AG08395 (cell line): ENCODE measurements around the gene RNF213.
"Not testable (repeated sequence)": the region's sequence is repeated elsewhere in the genome, so short reads cannot be mapped to it uniquely, and the experiment has no call there.

Experiments
- DNase-seq: peaks from one replicate; pipeline ENCODE4 v3.0.0; 2012; ENCODE audit warnings: mixed read lengths, low spot score

Gene RNF213

DNA sequence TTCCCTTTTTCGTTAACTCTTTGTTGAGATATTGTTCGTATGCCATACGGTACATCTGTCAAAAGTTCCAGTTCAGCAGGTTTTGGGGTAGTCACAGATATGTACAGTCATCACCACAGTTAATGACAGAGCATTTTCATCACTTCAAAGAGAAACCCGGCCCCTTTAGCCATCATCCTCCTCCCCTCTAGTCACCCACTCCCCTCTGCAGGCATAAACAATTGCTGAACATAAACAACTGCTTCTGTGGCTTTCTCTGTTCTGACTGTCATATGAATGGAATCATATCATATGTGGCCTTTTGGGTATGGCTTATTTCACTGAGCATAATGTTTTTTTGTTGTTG lies 59.3 kb downstream of the RNF213 start:
- DNase-seq = no peak

DNA sequence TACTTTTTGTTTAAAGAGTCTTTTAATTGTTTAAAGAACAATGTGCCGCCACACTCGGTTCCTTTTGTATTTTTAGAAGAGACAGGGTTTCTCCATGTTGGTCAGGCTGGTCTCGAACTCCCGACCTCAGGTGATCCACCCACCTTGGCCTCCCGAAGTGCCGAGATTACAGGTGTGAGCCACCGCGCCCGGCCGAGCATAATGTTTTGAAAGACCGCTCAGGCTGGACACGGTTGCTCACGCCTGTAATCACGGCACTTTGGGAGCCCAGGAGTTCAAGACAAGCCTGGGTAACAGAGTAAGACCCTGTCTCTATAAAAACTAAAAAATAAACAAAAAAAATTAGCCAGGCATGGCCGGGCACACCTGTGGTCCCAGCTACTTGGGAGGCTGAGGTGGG lies 59.8 kb downstream of the RNF213 start:
- no peak for DNase-seq

DNA sequence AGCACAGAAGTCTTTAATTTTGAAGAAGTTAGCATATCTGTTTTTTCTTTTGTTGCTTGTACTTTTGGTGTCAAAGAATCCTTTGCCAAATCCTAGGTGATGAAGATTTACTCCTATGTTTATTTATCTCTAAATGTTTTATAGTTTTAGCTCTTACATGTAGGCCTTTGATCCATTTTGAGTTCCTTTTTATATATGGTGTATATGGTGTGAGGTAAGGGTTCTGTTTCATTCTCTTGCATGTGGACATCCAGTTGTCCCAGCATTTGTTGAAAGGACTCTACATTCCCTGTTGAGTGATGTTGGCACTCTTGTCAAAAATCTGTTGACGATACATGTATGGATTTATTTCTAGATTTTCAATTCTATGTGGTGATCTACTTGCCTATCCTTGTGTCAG lies 62.2 kb downstream of the RNF213 start:
- no peak for DNase-seq

DNA sequence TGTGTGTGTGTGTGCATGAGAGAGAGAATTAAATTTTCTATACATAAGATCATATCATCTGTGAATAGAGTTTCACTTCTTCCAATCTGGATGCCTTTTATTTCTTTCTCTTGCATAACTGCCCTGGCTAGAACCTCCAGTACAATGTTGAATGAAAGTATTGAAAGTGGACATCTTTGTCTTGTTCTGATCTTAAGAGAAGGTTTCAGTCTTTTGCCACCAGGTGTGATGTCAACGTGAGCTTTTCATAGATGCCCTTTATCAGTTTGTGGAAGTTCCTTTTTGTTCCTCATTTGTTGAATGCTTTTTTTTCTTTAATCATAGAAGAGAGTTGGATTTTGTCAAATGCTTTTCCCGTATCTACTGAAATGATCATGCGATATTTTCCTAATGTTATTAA lies 63.3 kb downstream of the RNF213 start:
- no peak for DNase-seq

DNA sequence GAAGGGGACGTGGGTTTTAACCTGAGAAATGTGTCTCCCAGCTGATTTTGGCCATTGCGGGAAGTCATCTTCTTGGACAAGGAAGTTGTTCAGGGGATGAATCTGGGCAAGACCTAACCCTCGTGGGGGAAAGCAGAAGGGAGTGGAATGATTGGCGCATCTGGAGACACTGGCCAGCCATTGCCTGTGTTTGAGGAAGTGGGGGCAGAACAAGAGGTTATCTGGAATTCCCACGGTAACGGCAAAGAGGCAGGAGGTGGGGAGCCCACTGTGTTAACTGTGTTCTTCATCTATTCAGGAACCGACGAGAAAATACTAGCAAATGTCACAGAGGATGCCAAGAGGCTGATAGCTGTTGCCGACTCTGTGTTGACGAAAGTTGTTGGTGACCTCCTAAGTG lies 66.9 kb downstream of the RNF213 start:
- no peak for DNase-seq

DNA sequence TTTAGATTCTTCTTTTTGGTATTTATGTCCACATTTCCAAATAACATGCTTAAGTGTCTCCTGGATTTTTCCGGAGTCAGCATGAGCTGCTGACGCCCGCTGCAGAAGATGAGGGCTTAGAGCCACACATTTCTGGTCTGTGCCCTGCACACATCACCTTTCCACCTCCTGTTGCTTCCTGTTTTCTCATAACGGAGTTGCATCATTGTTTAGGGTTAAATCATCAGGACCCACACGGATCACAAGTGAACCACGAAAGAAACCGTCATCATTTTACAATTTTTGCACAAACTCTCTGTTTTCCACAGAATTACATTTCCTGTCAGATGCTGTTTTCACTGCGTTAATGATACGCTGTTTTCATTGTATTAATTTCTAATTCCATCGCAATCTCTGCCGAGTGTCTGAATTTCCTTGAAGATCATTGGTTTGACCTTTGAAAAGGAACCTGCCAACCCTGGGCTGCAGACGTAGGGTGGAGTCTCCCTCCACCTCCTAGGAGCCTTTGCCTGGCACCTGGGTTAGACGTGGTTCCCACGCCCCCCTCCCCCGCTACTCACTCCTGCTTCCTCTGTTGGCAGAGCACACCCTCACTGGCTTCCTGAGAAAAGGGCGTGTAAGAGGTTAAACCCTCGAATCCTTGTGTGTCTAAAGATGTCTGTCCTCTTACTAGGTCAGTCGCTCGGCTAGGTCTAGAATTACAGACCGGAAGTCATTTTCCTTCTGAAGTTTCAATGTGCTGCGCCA lies 68.2 kb downstream of the RNF213 start:
- no peak for DNase-seq

DNA sequence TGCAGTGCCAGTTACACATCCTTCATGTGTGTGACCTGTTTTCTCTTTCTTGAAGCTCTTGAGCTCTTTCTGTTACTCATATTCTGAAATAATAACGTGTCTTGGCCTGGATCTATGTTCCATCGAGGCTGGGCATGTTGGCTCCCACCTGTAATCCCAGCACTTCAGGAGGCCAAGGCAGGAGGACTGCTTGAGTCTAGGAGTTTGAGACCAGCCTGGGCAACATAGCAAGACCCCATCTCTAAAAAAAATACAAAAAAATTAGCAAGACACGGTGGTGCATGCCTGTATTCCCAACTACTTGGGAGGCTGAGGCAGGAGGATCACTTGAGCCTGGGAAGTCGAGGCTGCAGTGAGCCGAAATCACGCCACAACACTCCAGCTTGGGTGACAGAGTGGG lies 68.8 kb downstream of the RNF213 start:
- DNase-seq = not testable (repeated sequence)

DNA sequence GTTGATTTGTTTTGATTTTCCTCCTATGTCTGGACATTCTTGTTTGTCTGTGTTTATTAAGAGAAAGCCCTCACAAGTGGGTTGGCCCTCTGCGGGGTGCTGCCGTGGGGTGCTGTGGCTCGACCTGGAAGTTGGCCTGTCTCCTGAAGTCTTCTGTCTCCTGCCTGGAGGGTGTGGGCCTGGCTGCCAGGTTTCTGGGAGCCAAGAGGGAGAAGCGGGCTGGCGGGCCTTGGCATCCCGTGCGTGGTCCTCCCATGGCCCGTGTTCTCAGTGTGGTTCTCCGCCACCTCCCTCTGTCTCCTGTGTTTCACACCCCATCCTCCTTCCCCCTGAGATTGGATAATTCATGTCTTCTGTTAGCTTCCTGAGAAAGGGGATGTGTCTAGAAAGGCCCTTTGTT lies 69.6 kb downstream of the RNF213 start:
- DNase-seq = no peak

DNA sequence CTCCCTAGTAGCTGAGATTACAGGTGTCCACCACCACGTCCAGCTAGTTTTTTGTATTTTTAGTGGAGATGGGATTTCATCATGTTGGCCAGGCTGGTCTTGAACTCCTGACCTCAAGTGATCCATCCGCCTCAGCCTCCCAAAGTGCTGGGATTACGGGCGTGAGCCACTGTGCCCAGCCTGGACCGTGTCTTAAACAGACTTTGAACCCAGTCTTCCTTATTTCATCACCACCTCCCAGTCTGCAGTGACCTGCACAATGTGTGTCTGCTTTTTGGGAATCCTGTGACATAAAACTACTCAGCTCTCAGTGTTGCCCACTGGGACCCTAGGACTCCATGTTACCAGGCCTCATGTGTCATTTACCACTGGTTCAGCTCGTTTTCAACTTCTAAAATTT lies 70.3 kb downstream of the RNF213 start:
- DNase-seq = not testable (repeated sequence)

DNA sequence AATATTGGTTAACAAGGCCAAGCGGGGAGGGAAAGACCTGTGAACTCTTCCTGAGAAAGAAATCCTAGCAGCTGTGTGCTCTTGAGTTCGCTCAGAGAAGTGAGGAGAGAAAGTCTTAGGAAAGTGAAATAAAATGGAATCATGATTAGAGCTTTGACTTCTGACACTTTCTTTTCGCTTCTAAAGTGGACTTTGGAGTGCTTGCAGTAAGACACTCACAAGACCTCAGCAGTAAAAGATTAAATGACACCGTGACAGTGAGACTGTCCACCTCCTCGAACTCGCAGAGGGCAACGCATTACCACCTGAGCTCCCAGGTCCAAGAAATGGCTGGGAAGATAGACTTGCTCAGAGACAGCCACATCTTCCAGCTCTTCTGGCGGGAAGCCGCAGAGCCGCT lies 71.2 kb downstream of the RNF213 start:
- no peak for DNase-seq

DNA sequence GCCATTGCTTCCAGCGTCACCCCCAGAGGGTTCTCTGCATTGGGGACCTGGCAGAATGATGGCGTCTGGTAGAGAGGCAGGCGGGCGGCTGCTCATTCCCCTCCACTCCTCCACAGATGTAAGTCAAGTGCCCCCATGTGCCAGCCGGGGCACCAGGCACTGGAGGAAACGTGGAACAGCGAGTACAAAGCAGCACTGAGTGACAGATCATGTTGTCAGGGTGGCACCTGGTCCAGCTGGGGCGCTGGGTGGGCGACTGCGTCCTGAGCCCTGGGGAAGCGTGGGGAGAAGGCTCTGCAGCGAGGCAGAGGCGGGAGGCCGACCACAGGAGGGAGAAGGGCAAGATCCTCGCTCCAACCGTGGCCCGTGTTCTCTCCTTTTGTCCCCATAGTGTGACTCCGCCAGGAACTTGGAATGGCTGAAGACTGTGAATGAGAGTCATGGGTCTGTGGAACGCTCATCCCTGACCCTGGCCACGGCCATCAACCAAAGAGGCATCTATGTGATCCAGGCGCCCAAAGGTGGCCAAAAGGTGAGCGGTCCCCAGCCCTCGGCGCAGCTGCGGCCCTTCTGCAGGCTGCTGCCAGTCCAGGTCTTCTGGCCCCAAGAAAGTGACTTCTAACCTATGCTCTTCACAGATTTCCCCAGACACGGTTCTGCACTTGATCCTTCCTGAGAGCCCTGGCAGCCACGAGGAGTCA lies 76.7 kb downstream of the RNF213 start:
- DNase-seq = no peak

DNA sequence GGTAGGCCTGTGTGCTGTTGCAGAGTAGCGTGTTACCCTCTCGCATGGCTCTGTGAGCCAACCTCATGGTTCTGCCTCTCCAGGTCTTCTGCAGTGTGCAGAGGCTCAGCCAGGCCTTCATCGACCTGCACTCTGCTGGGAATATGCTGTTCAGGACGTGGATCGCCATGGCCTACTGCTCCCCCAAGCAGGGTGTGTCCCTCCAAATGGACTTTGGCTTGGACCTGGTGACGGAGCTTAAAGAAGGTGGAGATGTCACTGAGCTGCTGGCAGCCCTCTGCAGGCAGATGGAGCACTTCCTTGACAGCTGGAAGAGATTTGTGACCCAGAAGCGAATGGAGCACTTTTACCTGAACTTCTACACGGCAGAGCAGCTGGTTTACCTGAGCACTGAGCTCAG lies 78.5 kb downstream of the RNF213 start:
- DNase-seq = no peak

DNA sequence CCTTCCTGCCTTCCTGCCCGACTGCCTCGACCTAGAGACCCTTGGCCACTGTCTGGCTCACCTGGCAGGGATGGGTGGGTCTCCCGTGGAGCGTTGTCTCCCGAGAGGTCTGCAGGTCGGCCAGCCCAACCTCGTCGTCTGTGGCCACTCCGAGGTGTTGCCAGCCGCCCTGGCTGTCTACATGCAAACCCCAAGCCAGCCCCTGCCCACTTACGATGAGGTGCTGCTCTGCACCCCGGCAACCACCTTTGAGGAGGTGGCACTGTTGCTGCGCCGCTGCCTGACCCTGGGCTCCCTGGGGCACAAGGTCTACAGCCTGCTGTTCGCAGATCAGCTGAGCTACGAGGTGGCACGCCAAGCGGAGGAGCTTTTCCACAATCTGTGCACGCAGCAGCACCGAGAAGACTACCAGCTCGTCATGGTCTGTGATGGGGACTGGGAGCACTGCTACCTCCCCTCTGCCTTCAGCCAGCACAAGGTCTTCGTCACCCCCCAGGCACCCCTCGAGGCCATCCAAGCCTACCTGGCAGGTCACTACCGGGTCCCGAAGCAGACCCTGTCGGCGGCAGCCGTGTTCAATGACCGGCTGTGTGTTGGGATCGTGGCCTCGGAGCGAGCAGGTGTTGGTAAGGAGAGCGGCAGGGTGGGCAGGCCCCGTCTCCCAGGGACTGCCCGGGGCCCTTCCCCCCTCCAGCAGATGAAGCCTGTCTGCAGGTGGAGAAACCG lies 79.2 kb downstream of the RNF213 start:
- no peak for DNase-seq

DNA sequence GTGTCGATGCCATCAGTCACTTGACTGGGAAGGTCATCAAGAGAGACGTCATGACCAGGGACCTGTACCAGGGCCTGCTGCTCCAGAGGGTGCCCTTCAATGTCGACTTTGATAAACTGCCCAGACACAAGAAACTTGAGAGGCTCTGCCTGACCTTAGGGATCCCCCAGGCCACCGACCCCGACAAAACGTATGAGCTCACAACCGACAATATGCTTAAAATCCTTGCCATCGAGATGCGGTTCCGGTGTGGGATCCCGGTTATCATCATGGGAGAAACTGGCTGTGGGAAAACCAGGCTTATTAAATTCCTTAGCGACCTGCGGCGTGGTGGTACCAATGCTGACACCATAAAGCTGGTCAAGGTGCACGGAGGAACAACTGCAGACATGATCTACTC lies 84.7 kb downstream of the RNF213 start:
- no peak for DNase-seq

DNA sequence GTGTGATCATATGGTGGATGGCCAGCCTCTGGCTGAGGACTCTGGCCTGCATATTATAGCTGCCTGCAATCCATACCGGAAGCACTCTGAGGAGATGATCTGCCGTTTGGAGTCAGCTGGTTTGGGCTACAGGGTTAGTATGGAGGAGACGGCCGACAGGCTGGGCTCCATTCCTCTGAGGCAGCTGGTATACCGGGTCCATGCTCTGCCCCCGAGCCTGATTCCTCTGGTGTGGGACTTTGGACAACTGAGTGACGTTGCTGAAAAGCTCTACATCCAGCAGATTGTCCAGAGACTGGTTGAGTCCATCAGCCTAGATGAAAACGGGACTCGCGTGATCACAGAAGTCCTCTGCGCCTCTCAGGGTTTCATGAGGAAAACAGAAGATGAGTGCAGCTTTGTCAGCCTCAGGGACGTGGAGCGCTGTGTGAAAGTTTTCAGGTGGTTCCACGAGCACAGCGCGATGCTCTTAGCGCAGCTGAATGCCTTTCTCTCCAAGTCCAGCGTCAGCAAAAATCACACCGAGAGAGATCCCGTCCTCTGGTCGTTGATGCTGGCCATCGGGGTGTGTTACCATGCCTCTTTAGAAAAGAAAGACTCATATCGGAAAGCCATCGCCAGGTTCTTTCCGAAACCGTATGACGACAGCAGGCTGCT lies 85.3 kb downstream of the RNF213 start:
- no peak for DNase-seq

DNA sequence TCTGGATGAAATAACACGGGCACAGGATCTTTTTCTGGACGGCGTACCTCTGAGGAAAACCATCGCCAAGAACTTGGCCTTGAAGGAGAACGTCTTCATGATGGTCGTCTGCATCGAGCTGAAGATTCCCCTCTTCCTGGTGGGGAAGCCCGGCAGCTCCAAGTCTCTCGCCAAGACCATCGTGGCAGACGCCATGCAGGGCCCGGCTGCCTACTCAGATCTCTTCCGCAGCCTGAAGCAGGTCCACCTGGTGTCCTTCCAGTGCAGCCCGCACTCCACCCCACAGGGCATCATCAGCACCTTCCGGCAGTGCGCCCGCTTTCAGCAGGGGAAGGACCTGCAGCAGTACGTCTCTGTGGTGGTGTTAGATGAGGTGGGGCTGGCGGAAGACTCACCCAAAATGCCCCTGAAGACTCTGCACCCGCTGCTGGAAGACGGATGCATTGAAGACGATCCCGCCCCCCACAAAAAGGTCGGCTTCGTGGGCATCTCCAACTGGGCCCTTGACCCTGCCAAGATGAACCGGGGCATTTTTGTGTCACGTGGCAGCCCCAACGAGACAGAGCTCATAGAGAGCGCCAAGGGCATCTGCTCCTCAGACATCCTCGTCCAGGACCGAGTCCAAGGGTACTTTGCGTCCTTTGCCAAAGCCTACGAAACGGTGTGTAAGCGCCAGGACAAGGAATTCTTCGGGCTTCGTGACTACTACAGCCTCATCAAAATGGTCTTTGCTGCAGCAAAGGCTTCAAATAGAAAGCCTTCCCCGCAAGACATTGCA lies 86.0 kb downstream of the RNF213 start:
- no peak for DNase-seq

DNA sequence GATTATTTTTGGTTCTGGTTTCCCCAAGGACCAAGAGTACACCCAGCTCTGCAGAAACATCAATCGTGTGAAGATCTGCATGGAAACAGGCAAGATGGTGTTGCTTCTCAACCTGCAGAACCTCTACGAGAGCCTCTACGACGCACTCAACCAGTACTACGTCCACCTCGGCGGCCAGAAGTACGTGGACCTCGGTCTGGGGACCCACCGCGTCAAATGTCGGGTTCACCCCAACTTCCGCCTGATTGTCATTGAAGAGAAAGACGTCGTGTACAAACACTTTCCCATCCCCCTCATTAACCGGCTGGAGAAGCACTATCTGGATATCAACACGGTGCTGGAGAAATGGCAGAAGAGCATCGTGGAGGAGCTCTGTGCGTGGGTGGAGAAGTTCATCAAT lies 86.9 kb downstream of the RNF213 start:
- no peak for DNase-seq

DNA sequence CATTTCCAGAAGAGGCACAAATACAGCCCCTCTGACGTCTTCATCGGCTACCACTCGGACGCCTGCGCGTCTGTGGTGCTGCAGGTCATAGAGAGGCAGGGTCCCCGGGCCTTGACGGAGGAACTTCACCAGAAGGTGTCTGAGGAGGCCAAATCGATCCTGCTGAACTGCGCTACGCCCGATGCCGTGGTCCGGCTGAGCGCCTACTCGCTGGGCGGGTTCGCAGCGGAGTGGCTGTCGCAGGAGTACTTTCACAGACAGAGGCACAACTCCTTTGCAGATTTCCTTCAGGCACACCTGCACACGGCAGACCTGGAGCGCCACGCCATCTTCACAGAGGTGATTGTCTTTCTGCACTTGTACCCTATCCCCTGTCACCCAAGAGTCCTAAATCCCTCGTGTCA lies 87.3 kb downstream of the RNF213 start:
- no peak for DNase-seq

DNA sequence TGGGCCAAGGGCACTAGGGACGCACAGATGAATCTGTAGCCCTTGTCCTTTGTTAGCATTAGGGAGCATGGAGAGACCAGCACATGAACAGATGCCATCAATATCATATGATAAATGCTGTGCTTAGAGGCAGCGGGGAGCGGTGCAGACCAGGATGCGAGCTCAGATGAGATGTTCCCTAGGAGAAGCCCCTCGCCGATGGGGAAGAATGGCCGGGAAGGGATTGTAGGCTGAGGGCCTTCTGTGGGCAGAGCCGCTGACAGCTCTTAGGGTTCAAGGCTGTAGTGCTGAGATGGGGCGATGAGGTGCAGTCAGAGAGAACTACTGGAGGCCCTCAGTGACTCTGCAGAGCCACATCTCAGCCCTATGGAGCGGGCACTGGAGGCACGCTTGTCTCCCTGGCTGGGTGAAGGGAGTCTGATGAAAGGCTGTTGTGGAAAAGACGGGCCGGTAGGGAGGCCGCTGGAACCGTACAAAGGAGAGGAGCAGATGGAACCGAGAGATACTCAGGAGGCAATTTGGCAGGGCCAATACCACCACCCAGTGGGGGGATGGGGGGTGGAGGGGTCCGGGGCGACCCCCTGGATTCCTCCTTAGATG lies 88.0 kb downstream of the RNF213 start:
- no peak for DNase-seq

DNA sequence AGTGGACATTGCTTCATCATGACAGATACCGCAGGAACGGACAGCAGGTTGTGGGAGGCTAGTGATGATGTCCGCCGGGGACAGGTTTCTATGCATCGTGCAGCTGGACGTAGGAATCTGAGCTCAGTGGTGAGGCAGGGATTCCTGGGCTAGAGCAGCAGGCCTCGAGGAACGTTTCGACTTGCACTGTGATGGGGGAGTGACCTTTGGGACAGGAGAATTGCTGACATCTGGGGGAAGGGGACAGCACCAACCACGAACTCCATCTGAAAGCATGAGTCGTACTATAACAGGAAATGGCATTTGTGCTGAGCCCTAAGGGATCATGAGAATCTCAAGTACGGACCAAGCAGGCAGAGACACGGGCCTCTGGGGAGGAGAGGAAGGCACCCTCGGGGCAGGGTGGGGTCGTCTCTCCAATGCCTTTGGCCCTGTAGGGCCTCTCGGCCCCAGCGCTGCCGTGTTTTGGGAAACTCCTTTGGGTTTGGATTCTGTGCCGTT lies 88.5 kb downstream of the RNF213 start:
- peak; percentile 34 for DNase-seq

DNA sequence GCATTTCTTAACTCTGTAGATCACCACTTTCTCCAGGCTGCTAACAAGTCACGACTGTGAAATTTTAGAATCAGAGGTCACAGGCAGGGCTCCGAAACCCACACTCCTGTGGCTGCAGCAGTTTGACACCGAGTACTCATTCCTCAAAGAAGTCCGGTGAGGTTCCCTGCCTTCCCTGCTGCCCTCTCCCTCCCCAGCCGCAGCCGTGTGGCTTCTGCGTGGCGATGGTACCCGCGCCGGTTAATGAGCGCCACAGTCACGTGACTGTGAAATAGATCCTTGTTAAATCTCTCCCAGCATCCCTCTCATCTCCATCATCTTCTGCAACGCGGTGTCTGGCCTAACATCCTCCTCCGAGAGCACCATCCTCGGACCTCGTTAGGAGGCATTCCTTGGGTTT lies 89.1 kb downstream of the RNF213 start:
- DNase-seq = no peak
